Esophagus squamous epithelium (tissue), 4 donors: ENCODE measurements around the gene FGF12.

ENCODE experiments used
- POLR2A ChIP-seq, 4 donors: fragments of 450-650 bp; IDR thresholded peaks; one replicate each; pipeline ENCODE4 v1.6.1; 2017; ENCODE audit warnings: antibody characterized with exemption in 4 of 4, mild to moderate bottlenecking in 4 of 4, moderate library complexity in 3 of 4
- TF ChIP-seq, protein P1 (sequence below), 6 experiments: fragments of 450-650 bp in 4 of 6; fragments of 200-600 bp in 2 of 6; sonication (generic) in 2 of 6; IDR thresholded peaks; one replicate each; pipeline ENCODE4 v1.5.1; 2016 to 2019; ENCODE audit warnings: antibody characterized with exemption in 6 of 6, mild to moderate bottlenecking in 4 of 6, moderate library complexity in 4 of 6

DNA sequence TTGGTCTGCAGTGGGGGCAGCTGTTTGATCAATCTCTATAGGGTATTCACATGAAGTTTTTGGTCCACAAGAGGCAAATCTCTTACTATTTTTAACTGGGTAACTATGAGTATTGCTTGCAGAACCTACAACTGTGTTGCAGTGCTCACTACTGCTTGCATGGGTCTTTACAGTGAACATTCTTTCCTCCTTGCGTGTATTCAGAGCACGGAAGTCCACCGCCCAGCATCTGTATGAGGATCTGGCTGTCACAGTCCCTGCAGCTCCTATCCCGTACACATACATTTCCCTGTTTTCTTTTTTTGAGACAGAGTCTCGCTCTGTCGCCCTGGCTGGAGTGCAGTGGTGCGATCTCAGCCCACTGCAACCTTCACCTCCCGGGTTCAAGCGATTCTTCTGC lies 449.9 kb downstream of the FGF12 start:
- TF ChIP-seq, protein P1, sequence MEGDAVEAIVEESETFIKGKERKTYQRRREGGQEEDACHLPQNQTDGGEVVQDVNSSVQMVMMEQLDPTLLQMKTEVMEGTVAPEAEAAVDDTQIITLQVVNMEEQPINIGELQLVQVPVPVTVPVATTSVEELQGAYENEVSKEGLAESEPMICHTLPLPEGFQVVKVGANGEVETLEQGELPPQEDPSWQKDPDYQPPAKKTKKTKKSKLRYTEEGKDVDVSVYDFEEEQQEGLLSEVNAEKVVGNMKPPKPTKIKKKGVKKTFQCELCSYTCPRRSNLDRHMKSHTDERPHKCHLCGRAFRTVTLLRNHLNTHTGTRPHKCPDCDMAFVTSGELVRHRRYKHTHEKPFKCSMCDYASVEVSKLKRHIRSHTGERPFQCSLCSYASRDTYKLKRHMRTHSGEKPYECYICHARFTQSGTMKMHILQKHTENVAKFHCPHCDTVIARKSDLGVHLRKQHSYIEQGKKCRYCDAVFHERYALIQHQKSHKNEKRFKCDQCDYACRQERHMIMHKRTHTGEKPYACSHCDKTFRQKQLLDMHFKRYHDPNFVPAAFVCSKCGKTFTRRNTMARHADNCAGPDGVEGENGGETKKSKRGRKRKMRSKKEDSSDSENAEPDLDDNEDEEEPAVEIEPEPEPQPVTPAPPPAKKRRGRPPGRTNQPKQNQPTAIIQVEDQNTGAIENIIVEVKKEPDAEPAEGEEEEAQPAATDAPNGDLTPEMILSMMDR (IDR thresholded peaks at IDR 0.05), result no peak
- TF ChIP-seq POLR2A (IDR thresholded peaks at IDR 0.05), result no peak
